Measurements from ENCODE around the gene ILDR2. TPM values are rescaled to one million over a fixed set of nuclear protein-coding genes. Genes with fewer than 3 reads are reported as not detected.

ILDR2 gene
- total RNA-seq, 1 experiment from 2014 or later = not detected

- intact Hi-C loops (cut with micrococcal nuclease; ENCODE audit: unreplicated experiment) = no loop called here
- ChIA-PET CTCF (no interaction called here), POLR2A (ENCODE audit: unreplicated experiment) (no interaction called here)
These were observed 85.6 kb downstream of the ILDR2 start for GRCh38 chr1:166889776-166890175.

GRCh38 chr1:166888373-166889111 lies 86.8 kb downstream of the ILDR2 start:
- Histone ChIP-seq H3K27ac (no peak overlapping the region), H3K79me2 (ENCODE audit: low read depth) (no peaks in the 10 kb centered on the region), H4K20me1 (ENCODE audit: insufficient read depth) (no peaks in the 10 kb centered on the region), H3F3A (ENCODE audit: insufficient read depth, low read depth) (no peaks in the 10 kb centered on the region), H3K9me3 (ENCODE audit: insufficient read depth, low read depth) (no peaks in the 10 kb centered on the region), H3K27me3 (ENCODE audit: insufficient read depth, low read depth) (no peaks in the 10 kb centered on the region), H2AFZ (no peak overlapping the region), H3K4me3 (no peak overlapping the region), H3K9me2 (ENCODE audit: insufficient read depth) (no peaks in the 10 kb centered on the region), H3K4me1 (replicated peaks; ENCODE audit: insufficient read depth) (no peaks in the 10 kb centered on the region), H3K4me2 (no peak overlapping the region), H3K36me3 (ENCODE audit: low read depth) (no peaks in the 10 kb centered on the region)
- no peak for DNase-seq
- ChIA-PET POLR2A (ENCODE audit: unreplicated experiment) (no interaction called here), CTCF (no interaction called here)
- intact Hi-C loops (cut with micrococcal nuclease; ENCODE audit: unreplicated experiment) = no loop called here
- BruUV-seq (replicated peaks) = no TSS peak
- TF ChIP-seq EZH2 (IDR thresholded peaks at IDR 0.05; ENCODE audit: low read depth) (no peak), CTCF (conservative IDR thresholded peaks at IDR 0.05) (no peak)

More at GRCh38 chr1:166889776-166890175, 85.6 kb downstream of the ILDR2 start:
- Histone ChIP-seq H3K9me3 (ENCODE audit: insufficient read depth, low read depth) (no peaks in the 10 kb centered on the region), H3K27me3 (ENCODE audit: insufficient read depth, low read depth) (no peaks in the 10 kb centered on the region), H3K9me2 (ENCODE audit: insufficient read depth) (no peaks in the 10 kb centered on the region), H3K4me2 (no peak overlapping the region), H3K36me3 (ENCODE audit: low read depth) (no peaks in the 10 kb centered on the region), H2AFZ (no peak overlapping the region), H4K20me1 (ENCODE audit: insufficient read depth) (no peaks in the 10 kb centered on the region), H3K79me2 (ENCODE audit: low read depth) (no peaks in the 10 kb centered on the region), H3K4me1 (replicated peaks; ENCODE audit: insufficient read depth) (no peaks in the 10 kb centered on the region), H3K27ac (no peak overlapping the region), H3K4me3 (no peak overlapping the region), H3F3A (ENCODE audit: insufficient read depth, low read depth) (no peaks in the 10 kb centered on the region)
- TF ChIP-seq CTCF (conservative IDR thresholded peaks at IDR 0.05) = no peak
- no peak for TF ChIP-seq EZH2 (IDR thresholded peaks at IDR 0.05; ENCODE audit: low read depth)
- BruUV-seq (replicated peaks) = no TSS peak
- DNase-seq = no peak

- Histone ChIP-seq H2AFZ (no peak overlapping the region), H3F3A (ENCODE audit: insufficient read depth, low read depth) (no peaks in the 10 kb centered on the region), H3K79me2 (ENCODE audit: low read depth) (no peaks in the 10 kb centered on the region), H4K20me1 (ENCODE audit: insufficient read depth) (no peaks in the 10 kb centered on the region), H3K4me2 (no peak overlapping the region), H3K9me2 (ENCODE audit: insufficient read depth) (no peaks in the 10 kb centered on the region), H3K4me1 (replicated peaks; ENCODE audit: insufficient read depth) (no peaks in the 10 kb centered on the region), H3K36me3 (ENCODE audit: low read depth) (no peaks in the 10 kb centered on the region), H3K9me3 (ENCODE audit: insufficient read depth, low read depth) (no peaks in the 10 kb centered on the region), H3K4me3 (no peak overlapping the region), H3K27ac (no peak overlapping the region), H3K27me3 (ENCODE audit: insufficient read depth, low read depth) (no peaks in the 10 kb centered on the region)
- ChIA-PET CTCF (no interaction called here), POLR2A (ENCODE audit: unreplicated experiment) (no interaction called here)
- intact Hi-C loops (cut with micrococcal nuclease; ENCODE audit: unreplicated experiment) = no loop called here
- TF ChIP-seq EZH2 (IDR thresholded peaks at IDR 0.05; ENCODE audit: low read depth) = no peak
- no peak for TF ChIP-seq CTCF (conservative IDR thresholded peaks at IDR 0.05)
- no peak for DNase-seq
- BruUV-seq (replicated peaks) = no TSS peak
These were observed 90.4 kb downstream of the ILDR2 start for GRCh38 chr1:166884971-166885370.
